IMR-90 (cell line): Measurements from ENCODE around the gene SURF6. TPM values are rescaled to one million over a fixed set of nuclear protein-coding genes. Genes with fewer than 3 reads are reported as not detected.

Source experiments
- ATAC-seq: fragments of 200-7000 bp; cut with Tn5 transposase; 2 replicates; pipeline ENCODE4 v1.9.1; 2020; ENCODE audit warnings: low read depth, mild to moderate bottlenecking, moderate library complexity
- BruUV-seq: library from RNA; stranded (reverse); fragments of 400-500 nt; replicated peaks from 2 replicates; lab custom pipeline; 2021; lab: Mats Ljungman, UMichigan
- CTCF ChIA-PET: fragments of 300-600 bp; formaldehyde crosslinking; extraction: SDS; loops from one replicate; lab custom pipeline; 2021; ENCODE audit warnings: antibody characterized with exemption; lab: Yijun Ruan, JAX
- POLR2A ChIA-PET: fragments of 300-600 bp; sonication (Branson Sonifier 250); formaldehyde crosslinking; loops from one replicate; lab custom pipeline; 2022; ENCODE audit warnings: antibody characterized with exemption; ENCODE audit not compliant: unreplicated experiment; lab: Charles Lee
- DNase-seq: peaks from one replicate; pipeline ENCODE4 v3.0.0; 2013
- H2AFZ ChIP-seq: replicated peaks from 2 replicates; pipeline ENCODE3; 2013; ENCODE audit warnings: low read length, mild to moderate bottlenecking; ENCODE audit not compliant: poor library complexity
- H2AK5ac ChIP-seq: 2 replicates; pipeline ENCODE4 v1.6.1; 2013; ENCODE audit warnings: low read depth, low read length, inconsistent platforms
- H2AK9ac ChIP-seq: replicated peaks from 2 replicates; pipeline ENCODE3; 2013; ENCODE audit warnings: mild to moderate bottlenecking, low read depth, low read length, moderate library complexity; ENCODE audit not compliant: poor library complexity
- H2BK120ac ChIP-seq: 2 replicates; pipeline ENCODE4 v1.6.1; 2013; ENCODE audit warnings: low read depth, low read length, inconsistent platforms
- H2BK15ac ChIP-seq: 3 replicates; pipeline ENCODE4 v1.6.1; 2013; ENCODE audit warnings: low read depth, low read length, inconsistent platforms
- H2BK20ac ChIP-seq: 2 replicates; pipeline ENCODE4 v1.6.1; 2013; ENCODE audit warnings: low read depth, mild to moderate bottlenecking, inconsistent platforms, low read length, moderate library complexity
- H2BK5ac ChIP-seq: 2 replicates; pipeline ENCODE4 v1.6.1; 2013; ENCODE audit warnings: mild to moderate bottlenecking, low read depth, low read length, inconsistent platforms; ENCODE audit not compliant: poor library complexity, severe bottlenecking
- H3K14ac ChIP-seq: replicated peaks from 2 replicates; pipeline ENCODE4 v1.6.1; 2013; ENCODE audit warnings: low read depth, low read length, inconsistent platforms
- H3K18ac ChIP-seq: 2 replicates; pipeline ENCODE4 v1.6.1; 2013; ENCODE audit warnings: low read depth, low read length, control low read depth
- H3K23ac ChIP-seq: 2 replicates; pipeline ENCODE4 v1.6.1; 2013; ENCODE audit warnings: low read depth, low read length, inconsistent platforms
- H3K27ac ChIP-seq: 2 replicates; pipeline ENCODE4 v1.5.1; 2013; ENCODE audit warnings: mild to moderate bottlenecking, control low read depth, low read length; ENCODE audit not compliant: insufficient read depth
- H3K27me3 ChIP-seq: 2 replicates; pipeline ENCODE4 v1.6.1; 2013; ENCODE audit warnings: low read length; ENCODE audit not compliant: control insufficient read depth, insufficient read depth
- H3K36me3 ChIP-seq: 2 replicates; pipeline ENCODE4 v1.6.1; 2013; ENCODE audit warnings: low read length, mixed read lengths; ENCODE audit not compliant: control insufficient read depth, insufficient read depth
- H3K4ac ChIP-seq: 2 replicates; pipeline ENCODE4 v1.6.1; 2013; ENCODE audit warnings: low read depth, low read length, inconsistent platforms
- H3K4me1 ChIP-seq: 2 replicates; pipeline ENCODE4 v1.6.1; 2013; ENCODE audit warnings: low read length, mixed read lengths; ENCODE audit not compliant: control insufficient read depth, insufficient read depth
- H3K4me2 ChIP-seq: 2 replicates; pipeline ENCODE4 v1.6.1; 2013; ENCODE audit warnings: low read depth, mild to moderate bottlenecking, control low read depth, low read length, moderate library complexity
- H3K4me3 ChIP-seq: 2 replicates; pipeline ENCODE4 v1.5.1; 2013; ENCODE audit warnings: low read depth, mild to moderate bottlenecking, control low read depth, low read length, moderate library complexity; ENCODE audit not compliant: insufficient read depth
- H3K56ac ChIP-seq: 2 replicates; pipeline ENCODE4 v1.6.1; 2013; ENCODE audit warnings: low read length, inconsistent platforms; ENCODE audit not compliant: insufficient read depth; ENCODE audit errors: extremely low read depth
- H3K79me1 ChIP-seq, 2 experiments: 2 replicates each; pipeline ENCODE4 v1.6.1; 2013; ENCODE audit warnings: low read length in 2 of 2, inconsistent platforms in 1 of 2, low read depth in 1 of 2
- H3K9ac ChIP-seq: 2 replicates; pipeline ENCODE4 v1.6.1; 2013; ENCODE audit warnings: low read depth, low read length, control low read depth
- H3K9me1 ChIP-seq: 2 replicates; pipeline ENCODE4 v1.6.1; 2013; ENCODE audit warnings: low read length, inconsistent platforms; ENCODE audit not compliant: insufficient read depth
- H3K9me3 ChIP-seq: 2 replicates; pipeline ENCODE4 v1.6.1; 2013; ENCODE audit warnings: low read length; ENCODE audit not compliant: control insufficient read depth, insufficient read depth
- H4K20me1 ChIP-seq: 2 replicates; pipeline ENCODE4 v1.6.1; 2013; ENCODE audit warnings: low read length, inconsistent platforms; ENCODE audit not compliant: insufficient read depth
- H4K5ac ChIP-seq: 2 replicates; pipeline ENCODE4 v1.6.1; 2013; ENCODE audit warnings: mild to moderate bottlenecking, low read depth, low read length, control low read depth
- H4K8ac ChIP-seq, 2 experiments: 2 replicates each; pipeline ENCODE4 v1.6.1; 2013; ENCODE audit warnings: low read depth in 2 of 2, low read length in 2 of 2, control low read depth in 1 of 2, inconsistent platforms in 1 of 2
- H4K91ac ChIP-seq: 2 replicates; pipeline ENCODE4 v1.6.1; 2013; ENCODE audit warnings: low read depth, low read length, inconsistent platforms; ENCODE audit not compliant: insufficient read depth
- BHLHE40 ChIP-seq: fragments of 150-350 bp; IDR thresholded peaks from 2 replicates; pipeline ENCODE4 v1.6.1; 2016; ENCODE audit warnings: mild to moderate bottlenecking, low read depth, low read length
- CEBPB ChIP-seq: IDR thresholded peaks from 2 replicates; pipeline ENCODE4 v1.6.1; 2012; ENCODE audit warnings: low read depth, low read length, improper control_type of control experiment
- CHD1 ChIP-seq: IDR thresholded peaks from 2 replicates; pipeline ENCODE4 v1.6.1; 2012; ENCODE audit warnings: low read depth, low read length, improper control_type of control experiment
- ELK1 ChIP-seq: fragments of 150-350 bp; IDR thresholded peaks from 2 replicates; pipeline ENCODE4 v1.6.1; 2016; ENCODE audit warnings: low read depth, mild to moderate bottlenecking, low read length, moderate library complexity, borderline replicate concordance
- FOS ChIP-seq: fragments of 150-350 bp; IDR thresholded peaks from 2 replicates; pipeline ENCODE4 v1.6.1; 2016; ENCODE audit warnings: low read depth, low read length
- MAFK ChIP-seq: IDR thresholded peaks from 2 replicates; pipeline ENCODE4 v1.6.1; 2012; ENCODE audit warnings: low read depth, low read length, improper control_type of control experiment
- MAZ ChIP-seq: IDR thresholded peaks from 2 replicates; pipeline ENCODE4 v1.6.1; 2012; ENCODE audit warnings: low read depth, mild to moderate bottlenecking, low read length, improper control_type of control experiment, moderate library complexity, borderline replicate concordance
- NFE2L2 ChIP-seq: fragments of 150-350 bp; IDR thresholded peaks from 2 replicates; pipeline ENCODE4 v1.6.1; 2016; ENCODE audit warnings: low read depth, mild to moderate bottlenecking, low read length
- RAD21 ChIP-seq: IDR thresholded peaks from 2 replicates; pipeline ENCODE4 v1.6.1; 2012; ENCODE audit warnings: low read length, improper control_type of control experiment
- RCOR1 ChIP-seq: IDR thresholded peaks from 2 replicates; pipeline ENCODE4 v1.6.1; 2012; ENCODE audit warnings: mild to moderate bottlenecking, low read length, improper control_type of control experiment; ENCODE audit not compliant: insufficient replicate concordance
- RFX5 ChIP-seq: IDR thresholded peaks from 2 replicates; pipeline ENCODE4 v1.8.0; 2012; ENCODE audit warnings: low read depth, mild to moderate bottlenecking, low read length, moderate library complexity
- SMC3 ChIP-seq: fragments of 150-350 bp; IDR thresholded peaks from 2 replicates; pipeline ENCODE4 v1.6.1; 2016; ENCODE audit warnings: low read depth, mild to moderate bottlenecking, antibody characterized with exemption, low read length, moderate library complexity
- WGBS, 2 experiments: methylation state at CpG; one replicate each; pipeline versions ENCODE4 v1.1.5 to v1.1.7; 2013; ENCODE audit warnings: missing lambda C conversion rate in 2 of 2; ENCODE audit not compliant: insufficient read length in 1 of 2; ENCODE audit errors: extremely low coverage in 2 of 2; 5-methylcytosine and 5-hydroxymethylcytosine counted together
- dilution Hi-C: fragments of 300-500 bp; cut with HindIII; formaldehyde crosslinking; loops from one replicate; pipeline ENCODE4 v1.14.3; 2018; ENCODE audit warnings: low sequenced_read_pairs; ENCODE audit not compliant: unreplicated experiment
- in situ Hi-C: fragments of 300-500 bp; cut with MboI; formaldehyde crosslinking; loops from 3 replicates; pipeline ENCODE4 v1.14.3; 2019; ENCODE audit warnings: low sequenced_read_pairs, inconsistent platforms, mixed read lengths
- intact Hi-C: fragments of 100-400 bp; cut with micrococcal nuclease; formaldehyde crosslinking; loops from 2 replicates; pipeline ENCODE4 v1.10.0; 2022
- polyA plus RNA-seq, 3 experiments: library from polyadenylated mRNA; depleted of rRNA; stranded (reverse); fragments of >200 nt; gene quantifications; 2 replicates each; pipeline ENCODE4 v1.2.3, GENCODE V29; 2012; ENCODE audit warnings: low replicate concordance in 1 of 3
- total RNA-seq: library from RNA; depleted of rRNA; stranded (reverse); fragments of >200 nt; gene quantifications from 2 replicates; pipeline ENCODE4 v1.2.3, GENCODE V29; 2012
- TF ChIP-seq, protein P1 (sequence below): conservative IDR thresholded peaks from 2 replicates; pipeline ENCODE4 v1.5.1; 2012; ENCODE audit warnings: mild to moderate bottlenecking, low read depth, low read length, improper control_type of control experiment
- TF ChIP-seq, protein P2 (sequence below): fragments of 150-350 bp; IDR thresholded peaks from 2 replicates; pipeline ENCODE4 v1.6.1; 2017; ENCODE audit warnings: mild to moderate bottlenecking, antibody characterized with exemption, low read length, low read depth

The SURF6 gene
- total and polyA plus RNA-seq, 2 of the 4 experiments (the other 2 are of a cell fraction): 6.1 to 12.8 TPM

DNA sequence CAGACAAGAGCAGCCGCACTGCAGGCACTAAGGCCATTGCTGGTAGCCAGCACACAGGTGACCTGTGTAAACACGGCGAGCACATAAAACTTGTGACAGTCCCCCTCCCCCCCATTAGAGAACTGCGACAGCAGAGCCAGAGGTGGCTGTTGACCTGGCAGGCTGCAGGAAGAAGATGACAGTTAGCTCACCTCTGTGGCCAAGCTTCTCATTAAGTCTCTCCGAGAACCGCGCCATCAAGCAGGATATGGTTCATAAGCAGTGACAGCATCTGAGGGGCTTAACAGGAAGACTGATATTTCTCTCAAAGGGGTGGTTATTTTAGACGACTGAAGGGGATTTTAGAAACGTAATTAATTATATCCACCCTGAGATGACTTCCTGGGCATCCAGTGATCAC, 34.7 kb upstream of the SURF6 start:
- H3K23ac ChIP-seq: no peak overlapping the region
- no peak overlapping the region for H2AFZ ChIP-seq
- peaks cover 32% of the 10 kb centered on the region for H3K9me1 ChIP-seq
- no peak overlapping the region for H3K14ac ChIP-seq
- dilution Hi-C loops: no loop called here
- H2AK9ac ChIP-seq: no peak overlapping the region
- no peak overlapping the region for H4K91ac ChIP-seq
- no peak overlapping the region for H3K9ac ChIP-seq
- H2AK5ac ChIP-seq: no peak overlapping the region
- in situ Hi-C loops: no loop called here
- ATAC-seq (no peak), DNase-seq (no peak)
- ChIA-PET CTCF (no interaction called here), POLR2A (no interaction called here)
- no peak overlapping the region for H3K4me3 ChIP-seq
- no peak overlapping the region for H2BK5ac ChIP-seq
- H3K27ac ChIP-seq: no peak overlapping the region
- H3K4me1 ChIP-seq: peaks cover 12% of the 10 kb centered on the region
- no peak overlapping the region for H3K56ac ChIP-seq
- no TSS peak for BruUV-seq
- no peak overlapping the region for H3K18ac ChIP-seq
- no peaks in the 10 kb centered on the region for H3K27me3 ChIP-seq
- peaks cover 67% of the 10 kb centered on the region for H3K36me3 ChIP-seq
- H2BK20ac ChIP-seq: no peak overlapping the region
- H4K20me1 ChIP-seq: peaks cover 96% of the 10 kb centered on the region
- TF ChIP-seq SMC3: no peak
- TF ChIP-seq CHD1: no peak
- no peak for TF ChIP-seq RFX5
- TF ChIP-seq NFE2L2: no peak
- TF ChIP-seq MAZ: no peak
- TF ChIP-seq, protein P1, sequence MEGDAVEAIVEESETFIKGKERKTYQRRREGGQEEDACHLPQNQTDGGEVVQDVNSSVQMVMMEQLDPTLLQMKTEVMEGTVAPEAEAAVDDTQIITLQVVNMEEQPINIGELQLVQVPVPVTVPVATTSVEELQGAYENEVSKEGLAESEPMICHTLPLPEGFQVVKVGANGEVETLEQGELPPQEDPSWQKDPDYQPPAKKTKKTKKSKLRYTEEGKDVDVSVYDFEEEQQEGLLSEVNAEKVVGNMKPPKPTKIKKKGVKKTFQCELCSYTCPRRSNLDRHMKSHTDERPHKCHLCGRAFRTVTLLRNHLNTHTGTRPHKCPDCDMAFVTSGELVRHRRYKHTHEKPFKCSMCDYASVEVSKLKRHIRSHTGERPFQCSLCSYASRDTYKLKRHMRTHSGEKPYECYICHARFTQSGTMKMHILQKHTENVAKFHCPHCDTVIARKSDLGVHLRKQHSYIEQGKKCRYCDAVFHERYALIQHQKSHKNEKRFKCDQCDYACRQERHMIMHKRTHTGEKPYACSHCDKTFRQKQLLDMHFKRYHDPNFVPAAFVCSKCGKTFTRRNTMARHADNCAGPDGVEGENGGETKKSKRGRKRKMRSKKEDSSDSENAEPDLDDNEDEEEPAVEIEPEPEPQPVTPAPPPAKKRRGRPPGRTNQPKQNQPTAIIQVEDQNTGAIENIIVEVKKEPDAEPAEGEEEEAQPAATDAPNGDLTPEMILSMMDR: no peak
- TF ChIP-seq MAFK: no peak
- TF ChIP-seq BHLHE40: no peak
- no peak for TF ChIP-seq ELK1
- TF ChIP-seq RCOR1: no peak
- TF ChIP-seq FOS: no peak
- TF ChIP-seq CEBPB: no peak
- TF ChIP-seq, protein P2, sequence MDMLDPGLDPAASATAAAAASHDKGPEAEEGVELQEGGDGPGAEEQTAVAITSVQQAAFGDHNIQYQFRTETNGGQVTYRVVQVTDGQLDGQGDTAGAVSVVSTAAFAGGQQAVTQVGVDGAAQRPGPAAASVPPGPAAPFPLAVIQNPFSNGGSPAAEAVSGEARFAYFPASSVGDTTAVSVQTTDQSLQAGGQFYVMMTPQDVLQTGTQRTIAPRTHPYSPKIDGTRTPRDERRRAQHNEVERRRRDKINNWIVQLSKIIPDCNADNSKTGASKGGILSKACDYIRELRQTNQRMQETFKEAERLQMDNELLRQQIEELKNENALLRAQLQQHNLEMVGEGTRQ: no peak
- TF ChIP-seq RAD21: no peak
- 100% methylated on average over 3 of the region's 9 CpGs; no CpG with 5 or more reads in 1 of the 2 experiments for WGBS, 2 experiments
- intact Hi-C loops: no loop called here
- peaks cover 13 to 60% of the 10 kb centered on the region in 2 experiments for H3K79me1 ChIP-seq
- no peak overlapping the region for H2BK15ac ChIP-seq
- H2BK120ac ChIP-seq: no peak overlapping the region
- H3K4ac ChIP-seq: no peak overlapping the region
- H4K5ac ChIP-seq: no peak overlapping the region
- no peak overlapping the region for H3K4me2 ChIP-seq
- H3K9me3 ChIP-seq: no peaks in the 10 kb centered on the region
- no peak overlapping the region for H4K8ac ChIP-seq
